ENCODE measurements around the gene PCID2. TPM values are rescaled to one million over a fixed set of nuclear protein-coding genes. Genes with fewer than 3 reads are reported as not detected.

PCID2 gene
- total and polyA plus RNA-seq, 2 of the 13 experiments (the other 11 are each of a cell fraction or from before 2014, with no cell fraction given) = 65.0 to 111 TPM

DNA sequence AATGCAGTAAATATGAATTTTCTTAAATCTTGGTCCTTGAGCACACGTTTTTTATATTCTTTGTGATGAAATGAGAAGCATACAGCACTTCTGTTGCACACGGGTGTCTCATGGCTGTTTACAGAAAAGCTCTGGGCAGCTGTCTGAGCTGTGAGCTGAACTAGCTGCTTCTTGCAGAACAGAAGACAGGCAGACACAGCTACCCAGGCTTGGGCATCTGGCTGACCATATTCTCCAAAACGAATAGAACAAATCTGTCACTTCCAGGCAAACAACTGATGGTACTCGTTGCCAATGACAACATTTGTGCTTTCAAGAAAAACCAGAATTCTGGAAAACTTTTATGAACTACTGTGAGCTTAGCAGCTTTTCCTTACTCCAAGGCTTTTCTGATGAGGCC is 16.2 kb downstream of the PCID2 start (continued):
- no peak for TF ChIP-seq ISL2 (CRISPR knock-in tag; IDR thresholded peaks at IDR 0.05)
- TF ChIP-seq JUND (CRISPR knock-in tag; IDR thresholded peaks at IDR 0.05) = no peak
- no peak for TF ChIP-seq FOXJ3 (CRISPR knock-in tag; IDR thresholded peaks at IDR 0.05; ENCODE audit: borderline replicate concordance)
- TF ChIP-seq PHF20 (CRISPR knock-in tag; IDR thresholded peaks at IDR 0.05) = no peak

DNA sequence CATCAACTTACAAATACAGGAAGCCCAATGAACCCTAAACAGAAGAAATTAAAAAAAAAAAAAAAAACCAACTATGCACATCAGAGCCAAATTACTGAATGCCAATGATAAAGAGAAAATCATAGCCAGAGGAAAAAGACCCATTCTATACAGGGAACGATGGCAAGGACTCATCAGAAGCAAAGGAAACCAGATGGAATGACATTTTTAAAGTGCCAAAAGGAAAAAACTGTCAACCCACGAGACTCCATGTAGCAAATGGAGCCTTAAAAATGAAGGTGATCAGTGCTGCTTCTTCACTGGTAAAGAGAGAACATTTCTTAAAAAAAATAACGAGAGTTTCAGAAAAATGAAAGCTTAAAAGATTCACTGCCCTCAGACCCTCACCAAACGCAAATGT is 18.3 kb downstream of the PCID2 start:
- DNase-seq (ENCODE audit: low spot score) (no peak), FAIRE-seq (no peak), ATAC-seq (no peak)
- no peaks in the 10 kb centered on the region for H3K9me3 ChIP-seq (ENCODE audit: low read length)
- BruUV-seq (replicated peaks) = no TSS peak
- H3K4me2 ChIP-seq (ENCODE audit: low read depth, low read length) = no peak overlapping the region
- ChIA-PET CTCF (ENCODE audit: low intra/inter-chr PET ratio, low total read pairs) (no interaction called here), POLR2A (no interaction called here)
- peaks cover 24 to 71% of the 10 kb centered on the region in 2 experiments for H3K36me3 ChIP-seq (replicated peaks in 1 of 2; ENCODE audit: control insufficient read depth in 1 of 2, insufficient read depth in 2 of 2, low read length in 2 of 2)
- no peaks in the 10 kb centered on the region for H4K20me1 ChIP-seq (ENCODE audit: insufficient read depth, low read length)
- peaks cover 1% of the 10 kb centered on the region for H3K4me1 ChIP-seq (ENCODE audit: insufficient read depth, low read length)
- intact Hi-C loops (cut with micrococcal nuclease; ENCODE audit: unreplicated experiment) (no loop called here), in situ Hi-C loops (cut with HindIII; ENCODE audit: extremely low pct_ligation_motif_present, low pct_unique_long_range_greater_than_20kb) (no loop called here)
- TF ChIP-seq ZNF784 (CRISPR knock-in tag; IDR thresholded peaks at IDR 0.05; ENCODE audit: borderline replicate concordance) (no peak), RFXANK (CRISPR knock-in tag; IDR thresholded peaks at IDR 0.05) (no peak), TBL1XR1 (IDR thresholded peaks at IDR 0.05; ENCODE audit: borderline replicate concordance, low read length, partially characterized antibody) (no peak), ZNF703 (CRISPR knock-in tag; IDR thresholded peaks at IDR 0.05; ENCODE audit: borderline replicate concordance) (no peak), ZNF235 (CRISPR knock-in tag; IDR thresholded peaks at IDR 0.05; ENCODE audit: borderline replicate concordance) (no peak), ZNF747 (CRISPR knock-in tag; IDR thresholded peaks at IDR 0.05; ENCODE audit: borderline replicate concordance) (no peak), GZF1 (CRISPR knock-in tag; IDR thresholded peaks at IDR 0.05) (no peak)
- TF ChIP-seq, protein P1, sequence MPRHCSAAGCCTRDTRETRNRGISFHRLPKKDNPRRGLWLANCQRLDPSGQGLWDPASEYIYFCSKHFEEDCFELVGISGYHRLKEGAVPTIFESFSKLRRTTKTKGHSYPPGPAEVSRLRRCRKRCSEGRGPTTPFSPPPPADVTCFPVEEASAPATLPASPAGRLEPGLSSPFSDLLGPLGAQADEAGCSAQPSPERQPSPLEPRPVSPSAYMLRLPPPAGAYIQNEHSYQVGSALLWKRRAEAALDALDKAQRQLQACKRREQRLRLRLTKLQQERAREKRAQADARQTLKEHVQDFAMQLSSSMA (CRISPR knock-in tag; IDR thresholded peaks at IDR 0.05) = no peak
- H3K27ac ChIP-seq (ENCODE audit: extremely low read length, insufficient read depth, low read length) = no peak overlapping the region
- no peak overlapping the region for H3K9ac ChIP-seq (ENCODE audit: insufficient read depth, low read depth, low read length)
- no peak overlapping the region for H2AFZ ChIP-seq (ENCODE audit: low read length)
- H3K79me2 ChIP-seq (ENCODE audit: insufficient read depth, low read length) = peaks cover 3% of the 10 kb centered on the region
- no peaks in the 10 kb centered on the region for H3K27me3 ChIP-seq (ENCODE audit: control insufficient read depth in 1 of 2, insufficient read depth in 2 of 2, low read length in 2 of 2)
- WGBS (ENCODE audit: low lambda C conversion rate) = 94% methylated on average over 4 of the region's 4 CpGs
- H3K4me3 ChIP-seq (replicated peaks in 1 of 3; ENCODE audit: insufficient read depth in 1 of 3, low read depth in 2 of 3, low read length in 3 of 3) = no peak overlapping the region

Measured in HepG2 (cell line).